ENCODE measurements around the gene LITAFD.

Gene LITAFD

DNA sequence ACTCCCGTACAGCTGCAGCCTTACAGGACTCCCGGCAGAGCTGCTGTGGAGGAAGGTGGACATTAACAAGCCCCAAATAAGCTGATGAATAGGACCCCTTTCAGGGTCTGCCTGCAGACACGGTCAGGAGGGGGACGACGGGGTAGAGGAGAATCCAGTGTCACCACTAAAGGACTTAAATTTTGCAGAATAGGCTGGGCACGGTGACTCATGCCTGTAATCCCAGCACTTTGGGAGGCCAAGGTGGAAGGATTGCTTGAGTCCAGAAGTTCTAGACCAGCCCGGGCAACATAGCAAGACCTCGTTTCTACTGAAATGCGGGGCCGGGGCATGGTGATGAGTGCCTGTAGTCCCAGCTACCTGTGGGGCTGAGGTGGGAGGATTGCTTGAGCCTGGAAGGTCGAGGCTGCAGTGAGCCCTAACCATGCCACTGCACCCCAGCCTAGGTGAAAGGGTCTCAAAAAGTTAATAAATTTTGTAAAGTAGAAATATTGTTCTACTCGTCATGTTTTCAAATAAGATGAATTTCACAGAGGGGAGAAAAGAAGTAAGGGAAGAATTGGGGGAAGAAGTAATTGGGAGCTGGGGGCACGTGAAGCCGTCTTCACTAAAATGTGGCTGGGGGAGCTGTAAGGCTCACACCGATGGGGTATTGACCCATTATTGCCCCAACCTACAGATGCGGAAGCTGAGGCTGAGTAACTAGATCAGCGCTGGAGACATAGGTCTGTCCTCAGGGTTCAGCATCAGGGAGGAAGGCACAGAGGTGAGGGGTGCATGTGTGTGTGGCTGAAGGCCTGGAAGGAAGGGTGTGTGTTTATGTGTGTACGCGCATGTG, 4.7 kb downstream of the LITAFD start:
- no peak for DNase-seq (ENCODE audit: low spot score)
- in situ Hi-C loops (cut with MboI; ENCODE audit: low sequenced_read_pairs, unreplicated experiment) = no loop called here
- TF ChIP-seq, protein P1, sequence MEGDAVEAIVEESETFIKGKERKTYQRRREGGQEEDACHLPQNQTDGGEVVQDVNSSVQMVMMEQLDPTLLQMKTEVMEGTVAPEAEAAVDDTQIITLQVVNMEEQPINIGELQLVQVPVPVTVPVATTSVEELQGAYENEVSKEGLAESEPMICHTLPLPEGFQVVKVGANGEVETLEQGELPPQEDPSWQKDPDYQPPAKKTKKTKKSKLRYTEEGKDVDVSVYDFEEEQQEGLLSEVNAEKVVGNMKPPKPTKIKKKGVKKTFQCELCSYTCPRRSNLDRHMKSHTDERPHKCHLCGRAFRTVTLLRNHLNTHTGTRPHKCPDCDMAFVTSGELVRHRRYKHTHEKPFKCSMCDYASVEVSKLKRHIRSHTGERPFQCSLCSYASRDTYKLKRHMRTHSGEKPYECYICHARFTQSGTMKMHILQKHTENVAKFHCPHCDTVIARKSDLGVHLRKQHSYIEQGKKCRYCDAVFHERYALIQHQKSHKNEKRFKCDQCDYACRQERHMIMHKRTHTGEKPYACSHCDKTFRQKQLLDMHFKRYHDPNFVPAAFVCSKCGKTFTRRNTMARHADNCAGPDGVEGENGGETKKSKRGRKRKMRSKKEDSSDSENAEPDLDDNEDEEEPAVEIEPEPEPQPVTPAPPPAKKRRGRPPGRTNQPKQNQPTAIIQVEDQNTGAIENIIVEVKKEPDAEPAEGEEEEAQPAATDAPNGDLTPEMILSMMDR (IDR thresholded peaks at IDR 0.05; ENCODE audit: borderline replicate concordance, control extremely low read depth, extremely low read depth, insufficient read depth, missing control alignments) = no peak

DNA sequence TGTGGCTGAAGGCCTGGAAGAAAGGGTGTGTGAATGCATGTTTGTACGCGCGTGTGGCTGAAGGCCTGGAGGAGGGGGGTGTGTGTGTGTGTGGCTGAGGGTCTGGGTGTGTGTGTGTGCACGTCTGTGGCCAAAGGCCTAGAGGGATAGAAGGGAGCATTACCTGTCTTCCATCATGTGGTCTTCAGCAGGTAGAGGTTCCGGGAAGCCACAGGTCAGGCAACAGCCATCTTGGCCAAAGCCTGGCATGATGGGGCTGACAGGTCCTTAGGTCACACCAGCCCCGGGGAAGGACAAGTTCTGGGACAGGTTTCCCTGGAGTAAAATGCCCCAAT, 5.2 kb downstream of the LITAFD start:
- no peak for DNase-seq (ENCODE audit: low spot score)
- TF ChIP-seq, protein P1 (IDR thresholded peaks at IDR 0.05; ENCODE audit: borderline replicate concordance, control extremely low read depth, extremely low read depth, insufficient read depth, missing control alignments) = no peak
- in situ Hi-C loops (cut with MboI; ENCODE audit: low sequenced_read_pairs, unreplicated experiment) = no loop called here

DNA sequence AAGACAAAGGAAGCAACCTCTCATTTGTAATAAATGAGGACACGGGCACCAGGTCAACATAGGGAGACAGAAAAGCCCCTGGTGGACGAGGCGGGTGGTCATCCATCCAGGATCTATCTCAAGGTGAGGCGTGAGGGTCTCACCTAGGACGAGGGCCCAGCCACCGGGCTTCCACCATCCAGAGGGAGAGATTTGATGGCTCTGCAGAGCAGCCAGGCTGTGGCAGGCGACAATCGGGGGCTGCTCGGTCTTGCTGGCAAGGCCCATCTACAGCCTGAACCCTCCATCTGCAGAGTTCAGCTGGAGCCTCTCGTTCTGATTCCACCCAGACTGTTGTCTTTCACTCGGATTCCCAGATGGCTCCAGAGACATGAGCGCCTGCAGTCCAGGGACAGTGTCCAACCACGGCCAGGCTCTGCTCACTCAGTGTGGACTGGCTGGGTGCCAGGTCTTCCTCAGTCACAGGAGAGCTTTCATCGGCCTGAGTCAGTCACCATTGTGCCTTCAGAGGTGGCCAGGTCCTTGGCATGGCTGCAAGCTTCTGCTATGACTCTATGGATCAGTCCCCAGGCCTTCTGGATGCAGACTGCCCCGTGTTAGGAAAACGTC, 5.9 kb downstream of the LITAFD start:
- in situ Hi-C loops (cut with MboI; ENCODE audit: low sequenced_read_pairs, unreplicated experiment) = no loop called here
- no peak for DNase-seq (ENCODE audit: low spot score)
- TF ChIP-seq, protein P1 (IDR thresholded peaks at IDR 0.05; ENCODE audit: borderline replicate concordance, control extremely low read depth, extremely low read depth, insufficient read depth, missing control alignments) = no peak

DNA sequence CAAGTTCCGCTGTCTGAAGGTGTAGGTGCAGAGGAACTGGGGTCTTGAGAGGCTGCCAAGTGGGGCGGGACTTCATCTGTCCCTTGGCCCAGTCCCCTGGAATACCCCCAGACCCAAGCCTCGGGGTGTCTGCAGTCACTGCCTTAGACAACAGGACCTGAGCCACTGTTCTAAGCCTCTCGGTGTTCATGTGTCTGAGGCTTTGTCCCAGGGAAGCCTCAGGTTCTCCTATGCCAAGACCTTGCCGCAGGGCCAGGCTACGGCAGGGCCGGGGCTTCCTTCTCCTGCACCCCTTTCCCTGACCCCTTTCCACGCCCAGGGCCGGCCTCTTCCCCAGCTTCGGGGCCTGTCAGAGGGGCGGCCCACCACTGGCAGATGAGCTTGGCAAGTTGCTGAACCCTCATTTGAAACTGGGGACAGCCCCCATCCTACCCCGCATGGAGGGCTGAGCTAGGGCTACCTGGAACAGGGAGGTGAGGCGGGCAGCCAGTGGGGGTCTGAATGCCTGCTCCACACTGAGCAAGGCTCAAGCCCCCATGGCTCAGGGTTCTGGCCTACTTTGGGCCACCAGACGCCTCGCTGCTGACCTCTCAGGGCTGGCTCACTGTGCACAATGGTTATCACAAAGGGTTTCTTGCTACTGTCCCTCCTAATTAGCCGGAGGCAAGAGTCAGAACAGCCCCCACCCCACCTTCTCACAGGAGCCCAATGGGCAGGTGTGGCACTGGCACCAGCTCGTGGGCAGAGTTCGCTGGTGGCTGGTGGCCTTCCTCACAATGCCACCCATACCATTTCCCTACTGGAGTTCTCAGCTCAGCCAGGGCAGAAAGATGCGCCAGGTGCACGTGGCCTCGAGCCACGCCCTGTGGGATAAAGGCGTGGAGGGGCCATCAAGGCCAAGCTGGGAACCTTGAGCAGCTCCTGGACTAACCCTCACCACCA, 7.1 kb downstream of the LITAFD start:
- TF ChIP-seq, protein P1 (IDR thresholded peaks at IDR 0.05; ENCODE audit: borderline replicate concordance, control extremely low read depth, extremely low read depth, insufficient read depth, missing control alignments) = no peak
- in situ Hi-C loops (cut with MboI; ENCODE audit: low sequenced_read_pairs, unreplicated experiment) = no loop called here

DNA sequence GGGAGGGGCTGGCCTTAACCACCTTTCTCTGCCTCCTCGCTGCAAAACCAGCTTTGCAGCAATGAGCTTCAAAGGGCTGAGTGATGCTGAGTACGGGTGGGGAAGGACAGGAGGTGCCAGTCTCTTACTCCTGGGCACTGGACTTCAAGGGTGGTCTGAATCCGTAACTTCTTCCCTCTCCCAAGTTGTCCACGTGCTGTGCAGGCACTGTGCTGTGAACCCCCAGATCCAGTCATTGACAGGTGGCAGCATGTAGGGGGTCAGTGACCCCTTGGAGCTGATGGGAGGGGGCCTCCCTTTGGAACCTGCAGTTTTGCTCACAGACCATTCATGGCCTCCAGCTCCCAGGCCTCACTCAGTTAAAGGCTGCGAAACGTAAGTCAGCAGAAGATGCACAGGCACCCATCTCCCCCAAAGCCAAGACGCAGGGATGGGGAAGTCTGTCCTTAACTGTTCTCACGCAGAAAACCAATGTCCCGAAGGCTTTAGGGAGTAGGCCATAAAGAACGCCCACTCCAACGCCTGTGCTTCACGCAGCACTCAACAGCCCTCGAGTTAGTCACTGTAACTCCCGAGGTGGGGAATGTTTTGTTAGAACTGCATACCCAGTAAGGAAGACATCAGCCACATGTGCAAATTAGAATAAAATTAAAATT, 7.9 kb downstream of the LITAFD start:
- in situ Hi-C loops (cut with MboI; ENCODE audit: low sequenced_read_pairs, unreplicated experiment) = no loop called here
- DNase-seq (ENCODE audit: low spot score) = no peak
- TF ChIP-seq, protein P1 (IDR thresholded peaks at IDR 0.05; ENCODE audit: borderline replicate concordance, control extremely low read depth, extremely low read depth, insufficient read depth, missing control alignments) = no peak

More for the DNA sequence above, 7.1 kb downstream of the LITAFD start:
- no peak for DNase-seq (ENCODE audit: low spot score)

DNA sequence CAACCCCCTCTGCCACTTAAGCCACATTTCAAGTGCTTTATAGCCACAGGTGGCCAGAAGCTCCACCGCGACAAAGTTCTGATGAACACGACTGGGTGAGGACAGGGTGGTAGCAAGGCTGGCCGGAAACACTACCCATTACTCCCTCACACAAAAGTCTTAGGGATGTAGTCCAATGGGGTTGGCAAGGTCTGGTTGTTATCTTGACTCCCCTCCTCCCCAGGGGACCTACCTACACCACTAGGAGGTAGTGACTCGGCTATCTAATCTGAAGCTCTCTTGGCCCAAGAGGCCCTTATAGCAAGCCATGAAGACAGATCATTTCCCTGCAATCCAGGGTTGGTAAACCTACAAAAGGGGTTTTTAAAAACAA, 8.4 kb downstream of the LITAFD start:
- in situ Hi-C loops (cut with MboI; ENCODE audit: low sequenced_read_pairs, unreplicated experiment) = no loop called here
- no peak for DNase-seq (ENCODE audit: low spot score)
- TF ChIP-seq, protein P1 (IDR thresholded peaks at IDR 0.05; ENCODE audit: borderline replicate concordance, control extremely low read depth, extremely low read depth, insufficient read depth, missing control alignments) = no peak
